Upper lobe of left lung (tissue), 4 donors: ENCODE data around the gene SERPINH1.

Source experiments
- CTCF ChIP-seq, 6 experiments: fragments of 450-650 bp in 4 of 6; fragments of 200-600 bp in 2 of 6; sonication (generic) in 2 of 6; IDR thresholded peaks; one replicate each; pipeline ENCODE4 v1.5.1; 2016 to 2019; ENCODE audit warnings: antibody characterized with exemption in 6 of 6
- EP300 ChIP-seq, 4 donors: sonication (generic); formaldehyde crosslinking; IDR thresholded peaks; one replicate each; pipeline ENCODE4 v1.5.1; 2017; ENCODE audit warnings: antibody characterized with exemption in 4 of 4, control low read depth in 2 of 4
- POLR2A ChIP-seq, 4 donors: fragments of 450-650 bp; IDR thresholded peaks; one replicate each; pipeline ENCODE4 v1.5.1; 2016 to 2017; ENCODE audit warnings: antibody characterized with exemption in 4 of 4, mild to moderate bottlenecking in 2 of 4
- POLR2AphosphoS5 ChIP-seq, 2 donors: sonication (generic); formaldehyde crosslinking; IDR thresholded peaks; one replicate each; pipeline ENCODE4 v1.5.1; 2017; ENCODE audit warnings: antibody characterized with exemption in 2 of 2

GRCh38 chr11:75547617-75548058 is 14.4 kb upstream of the SERPINH1 start:
- TF ChIP-seq CTCF (IDR thresholded peaks at IDR 0.05) (peak; percentile 74 to 91 (median 86)), EP300 (IDR thresholded peaks at IDR 0.05) (no peak), POLR2A (IDR thresholded peaks at IDR 0.05) (no peak), POLR2AphosphoS5 (IDR thresholded peaks at IDR 0.05) (no peak)
